H1 (cell line): Measurements from ENCODE around the gene NR1I3. TPM values are rescaled to one million over a fixed set of nuclear protein-coding genes. Genes with fewer than 3 reads are reported as not detected.

Experiments used
- CTCF ChIA-PET: fragments of 300-600 bp; sonication (Branson Sonifier 250); formaldehyde crosslinking; loops from one replicate; lab custom pipeline; 2021; ENCODE audit not compliant: partially characterized antibody; lab: Charles Lee
- POLR2A ChIA-PET: fragments of 300-600 bp; sonication (Branson Sonifier 250); formaldehyde crosslinking; loops from one replicate; lab custom pipeline; 2021; ENCODE audit warnings: inconsistent platforms; ENCODE audit not compliant: partially characterized antibody; lab: Charles Lee
- DNase-seq, 2 experiments: peaks; one replicate each; pipeline versions ENCODE4 v3.0.0 to v3.0.0-alpha.2; 2010 to 2022; ENCODE audit warnings: low spot score in 2 of 2, low read depth in 1 of 2, mixed read lengths in 1 of 2
- FAIRE-seq: peaks from 2 replicates; lab custom pipeline; 2011; peaks lifted over from hg19 to GRCh38; lab: Jason Lieb, UNC
- H2AFZ ChIP-seq: 2 replicates; pipeline ENCODE4 v1.8.1; 2012; ENCODE audit warnings: low read length, inconsistent platforms
- H2AK5ac ChIP-seq: 2 replicates; pipeline ENCODE4 v1.6.1; 2013; ENCODE audit warnings: low read depth, low read length
- H2BK120ac ChIP-seq: replicated peaks from 2 replicates; pipeline ENCODE3; 2013; ENCODE audit warnings: low read depth, low read length, inconsistent platforms
- H2BK12ac ChIP-seq: 2 replicates; pipeline ENCODE4 v1.6.1; 2013; ENCODE audit warnings: low read depth, low read length
- H2BK15ac ChIP-seq: 2 replicates; pipeline ENCODE4 v1.6.1; 2013; ENCODE audit warnings: low read length
- H2BK20ac ChIP-seq: 2 replicates; pipeline ENCODE4 v1.6.1; 2013; ENCODE audit warnings: low read length
- H2BK5ac ChIP-seq: 2 replicates; pipeline ENCODE4 v1.6.1; 2013; ENCODE audit warnings: low read depth, low read length
- H3K14ac ChIP-seq: 2 replicates; pipeline ENCODE4 v1.6.1; 2013; ENCODE audit warnings: inconsistent platforms; ENCODE audit not compliant: insufficient read length
- H3K18ac ChIP-seq: 2 replicates; pipeline ENCODE4 v1.6.1; 2013; ENCODE audit warnings: low read length; ENCODE audit errors: extremely low read depth
- H3K23ac ChIP-seq: 2 replicates; pipeline ENCODE4 v1.6.1; 2013; ENCODE audit warnings: inconsistent platforms; ENCODE audit not compliant: insufficient read length
- H3K23me2 ChIP-seq: 2 replicates; pipeline ENCODE4 v1.6.1; 2013; ENCODE audit warnings: low read depth, low read length
- H3K27ac ChIP-seq: 2 replicates; pipeline ENCODE4 v1.6.1; 2011; ENCODE audit warnings: low read depth, low read length, inconsistent platforms
- H3K27me3 ChIP-seq, 4 experiments: replicated peaks in 1 of 4; 1 replicate in 1 of 4; 2 replicates in 3 of 4; pipeline versions ENCODE4 v1.6.1 to v1.8.1; 2011 to 2013; ENCODE audit warnings: low read length in 3 of 4, mild to moderate bottlenecking in 3 of 4, inconsistent platforms in 2 of 4, mixed read lengths in 2 of 4, moderate library complexity in 1 of 4; ENCODE audit not compliant: control insufficient read depth in 3 of 4, insufficient read depth in 3 of 4; ENCODE audit errors: extremely low read depth in 1 of 4
- H3K36me3 ChIP-seq, 4 experiments: 2 replicates each; pipeline versions ENCODE4 v1.6.1 to v1.8.1; 2011 to 2013; ENCODE audit warnings: mild to moderate bottlenecking in 4 of 4, low read length in 3 of 4, moderate library complexity in 2 of 4, control low read depth in 1 of 4, inconsistent platforms in 1 of 4; ENCODE audit not compliant: insufficient read depth in 4 of 4, control insufficient read depth in 2 of 4
- H3K4ac ChIP-seq: replicated peaks from 2 replicates; pipeline ENCODE3; 2013; ENCODE audit warnings: low read length, low read depth, mixed read lengths, inconsistent platforms; ENCODE audit not compliant: insufficient read length
- H3K4me1 ChIP-seq, 4 experiments: replicated peaks in 1 of 4; 1 replicate in 1 of 4; 2 replicates in 3 of 4; pipeline versions ENCODE4 v1.6.1 to v1.8.1; 2011 to 2013; ENCODE audit warnings: low read length in 3 of 4, inconsistent platforms in 2 of 4, mixed read lengths in 1 of 4; ENCODE audit not compliant: insufficient read depth in 4 of 4, control insufficient read depth in 3 of 4
- H3K4me2 ChIP-seq, 2 experiments: 2 replicates each; pipeline versions ENCODE4 v1.6.1 to v1.8.1; 2011 to 2013; ENCODE audit warnings: low read depth in 2 of 2, low read length in 2 of 2, control low read depth in 1 of 2, inconsistent platforms in 1 of 2, mild to moderate bottlenecking in 1 of 2; ENCODE audit not compliant: insufficient read depth in 1 of 2
- H3K4me3 ChIP-seq, 4 experiments: fragments of 200-600, 300-600 bp in 1 of 4; sonication (generic), shearing (Covaris generic), sonication (Bioruptor Twin) in 1 of 4; 2 replicates each; pipeline versions ENCODE4 v1.5.1 to v1.8.1; 2011 to 2016; ENCODE audit warnings: low read length in 4 of 4, low read depth in 3 of 4, control low read depth in 2 of 4, inconsistent platforms in 2 of 4, mild to moderate bottlenecking in 2 of 4, mixed read lengths in 1 of 4, moderate library complexity in 1 of 4; ENCODE audit not compliant: insufficient read depth in 2 of 4; ENCODE audit errors: extremely low read depth in 1 of 4
- H3K56ac ChIP-seq: replicated peaks from 2 replicates; pipeline ENCODE3; 2013; ENCODE audit warnings: low read depth, mild to moderate bottlenecking, mixed read lengths, low read length, inconsistent platforms; ENCODE audit not compliant: insufficient read length
- H3K79me1 ChIP-seq: 2 replicates; pipeline ENCODE4 v1.6.1; 2013; ENCODE audit warnings: low read depth, low read length, control low read depth
- H3K79me2 ChIP-seq, 2 experiments: 2 replicates each; pipeline versions ENCODE4 v1.6.1 to v1.8.1; 2012 to 2013; ENCODE audit warnings: low read length in 2 of 2, mild to moderate bottlenecking in 2 of 2, inconsistent platforms in 1 of 2; ENCODE audit not compliant: insufficient read depth in 2 of 2, control insufficient read depth in 1 of 2
- H3K9ac ChIP-seq, 4 experiments: replicated peaks in 1 of 4; 1 replicate in 1 of 4; 2 replicates in 3 of 4; pipeline versions ENCODE4 v1.6.1 to v1.8.1; 2011 to 2013; ENCODE audit warnings: low read depth in 3 of 4, low read length in 3 of 4, control low read depth in 2 of 4, mild to moderate bottlenecking in 2 of 4, moderate library complexity in 2 of 4, inconsistent platforms in 1 of 4; ENCODE audit errors: extremely low read depth in 1 of 4
- H3K9me3 ChIP-seq, 2 experiments: 2 replicates each; pipeline versions ENCODE4 v1.6.1 to v1.8.1; 2012 to 2013; ENCODE audit warnings: mild to moderate bottlenecking in 2 of 2, moderate library complexity in 2 of 2, control low read depth in 1 of 2, inconsistent platforms in 1 of 2, low read depth in 1 of 2, low read length in 1 of 2, mixed read lengths in 1 of 2; ENCODE audit not compliant: insufficient read depth in 2 of 2
- H4K20me1 ChIP-seq, 2 experiments: replicated peaks in 1 of 2; 2 replicates each; pipeline versions ENCODE3 to v1.8.1; 2011 to 2013; ENCODE audit warnings: inconsistent platforms in 2 of 2, low read length in 2 of 2, mild to moderate bottlenecking in 1 of 2; ENCODE audit not compliant: insufficient read depth in 2 of 2, control insufficient read depth in 1 of 2
- H4K5ac ChIP-seq: 2 replicates; pipeline ENCODE4 v1.6.1; 2013; ENCODE audit warnings: low read length, low read depth, mixed read lengths, inconsistent platforms; ENCODE audit not compliant: insufficient read length
- H4K8ac ChIP-seq: 2 replicates; pipeline ENCODE4 v1.8.0; 2013; ENCODE audit warnings: mild to moderate bottlenecking, moderate library complexity, low read length, inconsistent platforms; ENCODE audit not compliant: insufficient read depth; ENCODE audit errors: extremely low read depth
- H4K91ac ChIP-seq: replicated peaks from 2 replicates; pipeline ENCODE3; 2013; ENCODE audit warnings: low read length, mixed read lengths, inconsistent platforms; ENCODE audit not compliant: insufficient read length
- BRCA1 ChIP-seq: IDR thresholded peaks from 2 replicates; pipeline ENCODE4 v1.6.1; 2012; ENCODE audit warnings: low read depth, low read length, improper control_type of control experiment
- CTCF ChIP-seq, 3 experiments: IDR thresholded peaks; 1 replicate in 2 of 3; 2 replicates in 1 of 3; pipeline versions ENCODE4 v1.5.1 to v1.6.1; 2011; ENCODE audit warnings: low read length in 3 of 3, mild to moderate bottlenecking in 3 of 3, inconsistent platforms in 2 of 3, low read depth in 1 of 3, moderate library complexity in 1 of 3; ENCODE audit not compliant: insufficient read depth in 1 of 3; ENCODE audit errors: control extremely low read depth in 1 of 3
- EP300 ChIP-seq, 2 experiments: IDR thresholded peaks; 1 replicate in 1 of 2; 2 replicates in 1 of 2; pipeline ENCODE4 v1.6.1; 2011 to 2012; ENCODE audit warnings: low read depth in 2 of 2, low read length in 2 of 2, mild to moderate bottlenecking in 2 of 2, borderline replicate concordance in 1 of 2, inconsistent platforms in 1 of 2, moderate library complexity in 1 of 2
- NANOG ChIP-seq: IDR thresholded peaks from 2 replicates; pipeline ENCODE4 v1.6.1; 2011; ENCODE audit warnings: low read length, low read depth, mild to moderate bottlenecking, inconsistent platforms; ENCODE audit not compliant: insufficient read depth, poor library complexity, severe bottlenecking
- NRF1 ChIP-seq: IDR thresholded peaks from 2 replicates; pipeline ENCODE4 v1.6.1; 2011; ENCODE audit warnings: mild to moderate bottlenecking, low read depth, low read length, improper control_type of control experiment
- POU5F1 ChIP-seq: IDR thresholded peaks from 2 replicates; pipeline ENCODE4 v1.6.1; 2011; ENCODE audit warnings: low read depth, mild to moderate bottlenecking, low read length, moderate library complexity
- SP2 ChIP-seq: IDR thresholded peaks from 2 replicates; pipeline ENCODE4 v1.6.1; 2012; ENCODE audit warnings: mild to moderate bottlenecking, low read length, inconsistent platforms
- ZNF274 ChIP-seq: IDR thresholded peaks from 2 replicates; pipeline ENCODE4 v1.7.0; 2012; ENCODE audit warnings: low read length, borderline replicate concordance; ENCODE audit errors: extremely low read depth
- WGBS, 2 experiments: shearing (Covaris generic) in 1 of 2; methylation state at CpG; one replicate each; pipeline versions ENCODE4 v1.1.6 to v1.1.7; 2013 to 2015; ENCODE audit warnings: low lambda C conversion rate in 2 of 2, mixed read lengths in 2 of 2, inconsistent platforms in 1 of 2, low coverage in 1 of 2, missing lambda C conversion rate in 1 of 2; ENCODE audit not compliant: insufficient replicate concordance in 2 of 2, insufficient coverage in 1 of 2, insufficient read length in 1 of 2; ENCODE audit errors: extremely low coverage in 1 of 2, missing lambda C conversion rate in 1 of 2; 5-methylcytosine and 5-hydroxymethylcytosine counted together
- polyA plus RNA-seq, 7 experiments: library from polyadenylated mRNA; depleted of rRNA in 3 of 7; stranded (reverse) in 5 of 7; unstranded in 2 of 7; fragments of >200 nt in 5 of 7; fragments of 200-250 nt in 2 of 7; gene quantifications; 1 replicate in 5 of 7; 2 replicates in 1 of 7; 4 replicates in 1 of 7; pipeline versions ENCODE4 v1.2.1 to v1.2.3, GENCODE V29; 2011 to 2013; ENCODE audit warnings: missing spikeins in 2 of 7, mixed read lengths in 2 of 7
- total RNA-seq: library from RNA; stranded (reverse); fragmentation: NEBNext Ultra II Directional; extraction: Animal tissue kit (Norgen Biotek cat#: 25700); gene quantifications from 2 replicates; pipeline ENCODE4 v1.2.1, GENCODE V29; 2021
- TF ChIP-seq, protein P1 (sequence below): IDR thresholded peaks from 2 replicates; pipeline ENCODE4 v1.6.1; 2012; ENCODE audit warnings: inconsistent platforms

The NR1I3 gene
- total and polyA plus RNA-seq, 2 of the 8 experiments (the other 6 are each of a cell fraction or from before 2014, with no cell fraction given) = not detected

- Histone ChIP-seq H3K79me2 (no peaks in the 10 kb centered on the region), H3K9ac (no peak overlapping the region), H3K4ac (no peak overlapping the region), H2BK15ac (no peak overlapping the region), H3K79me1 (no peaks in the 10 kb centered on the region), H2AK5ac (no peak overlapping the region), H3K14ac (no peak overlapping the region), H2BK12ac (no peak overlapping the region), H3K23ac (no peak overlapping the region), H4K91ac (no peak overlapping the region), H3K56ac (no peak overlapping the region), H3K27ac (no peak overlapping the region), H2AFZ (no peak overlapping the region), H3K4me3 (no peak overlapping the region), H3K18ac (no peak overlapping the region), H3K27me3 (no peaks in the 10 kb centered on the region), H3K9me3 (no peaks in the 10 kb centered on the region), H4K8ac (no peak overlapping the region; the same call in 1 of the 2 replicates), H4K20me1 (no peaks in the 10 kb centered on the region), H3K4me2 (no peak overlapping the region), H2BK20ac (no peak overlapping the region), H3K36me3 (peaks cover 0 to 10% (median 8%) of the 10 kb centered on the region in 4 experiments; a peak in 5 of 8 replicates), H3K4me1 (peaks cover 2 to 6% (median 4%) of the 10 kb centered on the region in 4 experiments), H3K23me2 (peaks cover 6% of the 10 kb centered on the region; the same call in 1 of the 2 replicates), H2BK120ac (no peak overlapping the region), H4K5ac (no peak overlapping the region), H2BK5ac (no peak overlapping the region)
- DNase-seq (no peak), FAIRE-seq (no peak)
- 89% methylated on average over 7 of the region's 7 CpGs; no CpG with 5 or more reads in 1 of the 2 experiments for WGBS, 2 experiments
- CTCF ChIA-PET = interaction anchor here (0.6 to 23.7 kb wide), 25 partner anchors 8 to 1802 kb away, joined by 3 to 427 read pairs (median 9); partner anchors contain the start of genes ADAMTS4, CFAP126, FCER1G and NDUFS2
- TF ChIP-seq NANOG (no peak), NRF1 (no peak), POU5F1 (no peak), SP2 (no peak), CTCF (IDR thresholded peaks at IDR 0.05; ENCODE audit: control extremely low read depth in 1 of 3, insufficient read depth in 1 of 3, low read depth in 1 of 3, low read length in 3 of 3) (no peak), EP300 (IDR thresholded peaks at IDR 0.05; ENCODE audit: borderline replicate concordance in 1 of 2, low read depth in 2 of 2, low read length in 2 of 2) (no peak), BRCA1 (no peak), ZNF274 (no peak)
- TF ChIP-seq, protein P1, sequence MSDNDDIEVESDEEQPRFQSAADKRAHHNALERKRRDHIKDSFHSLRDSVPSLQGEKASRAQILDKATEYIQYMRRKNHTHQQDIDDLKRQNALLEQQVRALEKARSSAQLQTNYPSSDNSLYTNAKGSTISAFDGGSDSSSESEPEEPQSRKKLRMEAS = no peak
- POLR2A ChIA-PET = interaction anchor here (0.7 to 2.8 kb wide), 6 partner anchors 37 to 83 kb away, joined by 3 to 7 read pairs (median 3); partner anchors contain the start of gene SDHC
These were observed 7.2 kb downstream of the NR1I3 start for GRCh38 chr1:161230762-161231161.
